Activated CD4-positive, alpha-beta T cell treated with anti-CD3 and anti-CD28 coated beads for 4 hours (primary cell): ENCODE data around the gene SLC26A6.

Source experiments
- DNase-seq, 2 donors: peaks; one replicate each; pipeline ENCODE4 v3.0.0-alpha.2; 2020

SLC26A6 gene

GRCh38 chr3:48598323-48599076 lies 36.8 kb downstream of the SLC26A6 start:
- DNase-seq, result no peak

GRCh38 chr3:48597408-48597800 lies 37.9 kb downstream of the SLC26A6 start:
- DNase-seq, result no peak

GRCh38 chr3:48596676-48597407 lies 38.4 kb downstream of the SLC26A6 start:
- DNase-seq, result no peak

GRCh38 chr3:48596157-48596556 lies 39.1 kb downstream of the SLC26A6 start:
- DNase-seq, result no peak

GRCh38 chr3:48595526-48596121 lies 39.6 kb downstream of the SLC26A6 start:
- no peak for DNase-seq

GRCh38 chr3:48595075-48595525 lies 40.2 kb downstream of the SLC26A6 start, which contains the start of gene COL7A1:
Gene COL7A1, minus strand, starts transcription at chr3:48595329. Its CDS starts 170 bp downstream, at chr3:48595159.
- no peak for DNase-seq

GRCh38 chr3:48594417-48595049 lies 40.7 kb downstream of the SLC26A6 start:
- DNase-seq, result no peak

- DNase-seq, result no peak
Measured at GRCh38 chr3:48593337-48593736, 41.9 kb downstream of the SLC26A6 start.

GRCh38 chr3:48592519-48593087 lies 42.7 kb downstream of the SLC26A6 start:
- DNase-seq, result no peak

- DNase-seq, result no peak
Measured at GRCh38 chr3:48591886-48592518, 43.3 kb downstream of the SLC26A6 start.

- DNase-seq, result no peak
Measured at GRCh38 chr3:48591436-48591835, 43.8 kb downstream of the SLC26A6 start.

GRCh38 chr3:48588230-48588629 lies 47.0 kb downstream of the SLC26A6 start:
- DNase-seq, result no peak

GRCh38 chr3:48587686-48588085 lies 47.6 kb downstream of the SLC26A6 start:
- no peak for DNase-seq

GRCh38 chr3:48585411-48585810 lies 49.9 kb downstream of the SLC26A6 start:
- no peak for DNase-seq

- no peak for DNase-seq
Measured at GRCh38 chr3:48584836-48585235, 50.4 kb downstream of the SLC26A6 start.

- no peak for DNase-seq
Measured at GRCh38 chr3:48581621-48582481, 53.4 kb downstream of the SLC26A6 start.

GRCh38 chr3:48576647-48577046 lies 58.6 kb downstream of the SLC26A6 start:
- DNase-seq, result no peak
